ENCODE data around the gene GPR31.
"Not testable (repeated sequence)": the region's sequence is repeated elsewhere in the genome, so short reads cannot be mapped to it uniquely, and the experiment has no call there.

GPR31 gene

GRCh38 chr6:167157863-167158262 lies at the start of gene GPR31:
GPR31 (minus strand) TSS chr6:167157980; CDS start chr6:167157831, 149 bp downstream.
- DNase-seq = no peak

GRCh38 chr6:167207527-167207926 lies 49.7 kb upstream of the GPR31 start:
- DNase-seq = no peak

GRCh38 chr6:167205316-167205715 lies 47.5 kb upstream of the GPR31 start:
- not testable (repeated sequence) for DNase-seq

- not testable (repeated sequence) for DNase-seq
Observed at GRCh38 chr6:167204059-167204348, 46.2 kb upstream of the GPR31 start.

GRCh38 chr6:167203261-167204058 lies 45.7 kb upstream of the GPR31 start:
- DNase-seq = not testable (repeated sequence)

GRCh38 chr6:167202613-167203012 lies 44.8 kb upstream of the GPR31 start:
- not testable (repeated sequence) for DNase-seq

GRCh38 chr6:167200806-167201205 lies 43.0 kb upstream of the GPR31 start:
- no peak for DNase-seq

- not testable (repeated sequence) for DNase-seq
Observed at GRCh38 chr6:167195941-167196610, 38.3 kb upstream of the GPR31 start.

GRCh38 chr6:167193515-167194125 lies 35.8 kb upstream of the GPR31 start:
- not testable (repeated sequence) for DNase-seq

GRCh38 chr6:167191043-167191583 lies 33.3 kb upstream of the GPR31 start:
- not testable (repeated sequence) for DNase-seq

GRCh38 chr6:167187275-167187674 lies 29.5 kb upstream of the GPR31 start:
- DNase-seq = not testable (repeated sequence)

GRCh38 chr6:167185101-167185500 lies 27.3 kb upstream of the GPR31 start:
- DNase-seq = not testable (repeated sequence)

- DNase-seq = not testable (repeated sequence)
Observed at GRCh38 chr6:167182913-167183314, 25.1 kb upstream of the GPR31 start.

GRCh38 chr6:167181351-167181750 lies 23.6 kb upstream of the GPR31 start:
- not testable (repeated sequence) for DNase-seq

GRCh38 chr6:167180086-167180485 lies 22.3 kb upstream of the GPR31 start:
- not testable (repeated sequence) for DNase-seq

- not testable (repeated sequence) for DNase-seq
Observed at GRCh38 chr6:167178896-167179655, 21.3 kb upstream of the GPR31 start.

GRCh38 chr6:167177271-167177670 lies 19.5 kb upstream of the GPR31 start:
- DNase-seq = not testable (repeated sequence)

GRCh38 chr6:167172011-167172410 lies 14.2 kb upstream of the GPR31 start:
- DNase-seq = not testable (repeated sequence)

GRCh38 chr6:167171300-167171699 lies 13.5 kb upstream of the GPR31 start:
- not testable (repeated sequence) for DNase-seq

- DNase-seq = not testable (repeated sequence)
Observed at GRCh38 chr6:167169867-167170266, 12.1 kb upstream of the GPR31 start.

- DNase-seq = not testable (repeated sequence)
Observed at GRCh38 chr6:167168296-167168695, 10.5 kb upstream of the GPR31 start.

- DNase-seq = not testable (repeated sequence)
Observed at GRCh38 chr6:167167699-167168098, 9.9 kb upstream of the GPR31 start.

All from NCI-H526 treated with DMSO at 0.1 percent for 48 hours (cell line).